Measurements from ENCODE around the gene ASCC1.

- TF ChIP-seq, protein P1, sequence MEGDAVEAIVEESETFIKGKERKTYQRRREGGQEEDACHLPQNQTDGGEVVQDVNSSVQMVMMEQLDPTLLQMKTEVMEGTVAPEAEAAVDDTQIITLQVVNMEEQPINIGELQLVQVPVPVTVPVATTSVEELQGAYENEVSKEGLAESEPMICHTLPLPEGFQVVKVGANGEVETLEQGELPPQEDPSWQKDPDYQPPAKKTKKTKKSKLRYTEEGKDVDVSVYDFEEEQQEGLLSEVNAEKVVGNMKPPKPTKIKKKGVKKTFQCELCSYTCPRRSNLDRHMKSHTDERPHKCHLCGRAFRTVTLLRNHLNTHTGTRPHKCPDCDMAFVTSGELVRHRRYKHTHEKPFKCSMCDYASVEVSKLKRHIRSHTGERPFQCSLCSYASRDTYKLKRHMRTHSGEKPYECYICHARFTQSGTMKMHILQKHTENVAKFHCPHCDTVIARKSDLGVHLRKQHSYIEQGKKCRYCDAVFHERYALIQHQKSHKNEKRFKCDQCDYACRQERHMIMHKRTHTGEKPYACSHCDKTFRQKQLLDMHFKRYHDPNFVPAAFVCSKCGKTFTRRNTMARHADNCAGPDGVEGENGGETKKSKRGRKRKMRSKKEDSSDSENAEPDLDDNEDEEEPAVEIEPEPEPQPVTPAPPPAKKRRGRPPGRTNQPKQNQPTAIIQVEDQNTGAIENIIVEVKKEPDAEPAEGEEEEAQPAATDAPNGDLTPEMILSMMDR (IDR thresholded peaks at IDR 0.05; ENCODE audit: borderline replicate concordance, extremely low read depth, low read length, poor library complexity, severe bottlenecking), result no peak
- no peak for TF ChIP-seq EZH2 (IDR thresholded peaks at IDR 0.05; ENCODE audit: borderline replicate concordance, low read depth, low read length, severe bottlenecking)
Observed at GRCh38 chr10:72056932-72057751, 158.9 kb downstream of the ASCC1 start.

Measured in DND-41 (cell line).